Activated CD8-positive, alpha-beta memory T cell treated with anti-CD3 and anti-CD28 coated beads for 24 hours (primary cell): ENCODE results near the gene HOXC5.
"Not testable (repeated sequence)": the region's sequence is repeated elsewhere in the genome, so short reads cannot be mapped to it uniquely, and the experiment has no call there.

Experiments
- DNase-seq: peaks from one replicate; pipeline ENCODE4 v3.0.0-alpha.2; 2020

The HOXC5 gene

GRCh38 chr12:54035568-54036264 lies 2.9 kb downstream of the HOXC5 start:
- DNase-seq: no peak

DNA sequence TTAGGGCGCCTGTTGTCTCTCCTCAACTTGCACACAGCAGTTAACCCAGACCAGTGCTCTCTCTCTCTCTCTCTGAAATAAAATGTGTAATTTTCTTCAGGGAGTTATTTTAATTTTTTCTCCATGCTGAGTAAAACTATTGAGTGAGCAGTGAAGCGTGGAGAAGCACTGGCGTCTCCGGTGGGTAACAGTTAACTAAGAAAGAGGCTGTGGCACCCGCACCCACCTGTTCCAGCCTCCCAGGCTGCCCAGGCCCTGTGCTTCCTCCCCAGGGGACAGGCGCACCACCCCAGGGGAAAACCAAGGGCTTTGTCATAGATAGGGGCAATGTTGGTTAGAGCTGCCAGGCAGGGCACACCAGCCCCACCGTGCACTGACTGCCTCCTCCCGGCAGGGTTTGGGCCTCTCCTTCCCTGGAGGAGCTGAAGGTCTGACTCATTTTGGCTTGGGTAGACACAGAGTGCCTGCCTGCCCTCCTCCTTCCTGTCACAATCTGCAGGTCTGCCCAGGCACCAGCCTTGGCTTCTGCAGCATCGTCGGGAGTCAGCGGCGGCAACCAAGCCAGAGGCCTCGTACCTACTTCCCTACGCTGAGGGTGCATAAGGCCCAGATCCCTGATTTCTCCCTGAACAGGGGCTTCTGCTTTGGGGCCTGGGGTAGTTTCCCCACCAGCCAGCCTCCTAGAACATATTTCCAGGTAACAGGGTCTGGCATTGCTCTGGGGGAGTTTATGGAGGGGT lies 3.9 kb downstream of the HOXC5 start:
- no peak for DNase-seq

DNA sequence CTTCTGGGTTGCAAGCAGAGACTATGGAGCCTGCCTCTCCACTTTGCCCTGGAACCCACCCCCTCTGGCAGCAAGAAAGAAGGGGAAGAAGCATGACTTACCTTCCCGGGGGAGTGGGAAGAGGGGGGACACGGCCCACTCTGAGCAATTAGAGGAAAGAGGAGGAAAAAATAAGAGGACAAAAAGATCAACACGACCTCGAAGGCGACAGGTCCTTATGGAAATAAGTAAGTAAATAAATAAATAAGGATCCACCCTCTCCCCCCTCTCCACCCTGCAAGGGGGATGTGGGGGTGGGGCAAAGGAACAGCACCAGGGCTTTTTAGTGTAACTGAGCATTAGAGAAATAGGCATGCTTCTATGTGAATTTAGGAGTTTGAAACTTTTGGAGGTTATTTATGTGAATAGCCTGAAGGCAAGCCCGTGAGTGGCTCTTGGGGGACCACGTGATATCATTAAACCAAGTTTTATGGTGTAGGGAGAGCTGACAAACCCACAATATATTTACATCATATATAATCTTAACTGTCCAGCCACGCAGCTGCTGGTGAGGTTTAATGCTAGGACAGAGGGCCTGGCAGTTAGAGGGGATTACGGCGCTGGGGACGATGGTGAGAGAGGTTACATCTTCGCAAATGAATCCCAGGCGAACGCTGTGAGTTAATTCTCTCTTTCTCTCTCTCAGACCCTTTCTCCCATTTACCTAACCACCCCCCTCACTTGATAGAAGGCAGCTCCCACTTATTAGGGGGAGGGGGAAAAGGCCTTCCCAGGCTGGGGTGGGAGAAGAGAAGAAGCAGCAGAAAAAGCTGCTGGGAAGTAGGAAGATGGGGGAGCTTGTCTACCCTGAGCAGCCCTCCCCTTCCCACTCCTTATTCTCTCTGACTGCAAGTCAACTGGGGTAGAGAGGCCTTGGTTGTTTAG lies 4.8 kb downstream of the HOXC5 start:
- no peak for DNase-seq

- no peak for DNase-seq
Observed at GRCh38 chr12:54038284-54038870, 5.5 kb downstream of the HOXC5 start.

GRCh38 chr12:54038871-54039414 lies 6.1 kb downstream of the HOXC5 start:
- DNase-seq: no peak

DNA sequence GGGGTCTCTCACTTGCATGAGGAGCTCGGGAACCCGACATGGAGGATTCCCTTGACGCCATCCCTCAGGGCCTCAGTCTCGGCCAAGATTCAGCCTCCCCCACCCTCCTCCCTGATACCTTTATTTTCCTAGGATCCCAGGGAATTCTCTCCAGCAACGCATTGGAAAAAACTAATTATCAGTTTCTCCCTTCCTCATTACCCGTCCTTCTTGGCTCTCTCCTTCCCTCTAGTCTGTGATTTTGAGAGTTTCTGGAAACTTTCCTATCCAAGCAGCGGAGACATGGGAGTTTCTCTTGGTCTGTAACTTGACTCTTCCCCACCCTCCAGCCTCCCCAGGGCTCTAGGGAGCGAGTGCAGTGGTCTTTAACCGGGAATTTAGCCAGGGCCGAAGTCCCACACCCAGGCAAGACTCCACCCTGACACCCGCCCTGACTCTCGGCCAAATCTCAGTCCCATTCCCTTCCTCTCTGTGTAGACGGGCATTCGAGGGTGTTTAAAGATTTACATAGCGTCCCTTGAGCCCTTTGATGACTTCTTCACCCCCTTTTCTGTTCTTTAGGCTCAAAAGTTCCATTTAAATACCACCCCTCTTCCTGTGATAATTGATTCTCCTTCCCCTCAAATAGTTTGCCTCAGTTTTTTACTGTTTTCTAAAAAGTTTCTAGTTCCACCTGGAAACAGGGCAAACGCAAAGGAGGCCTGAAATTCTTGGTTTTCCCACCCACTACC lies 6.7 kb downstream of the HOXC5 start:
- no peak for DNase-seq

- DNase-seq: no peak
Observed at GRCh38 chr12:54040148-54040494, 7.3 kb downstream of the HOXC5 start.

DNA sequence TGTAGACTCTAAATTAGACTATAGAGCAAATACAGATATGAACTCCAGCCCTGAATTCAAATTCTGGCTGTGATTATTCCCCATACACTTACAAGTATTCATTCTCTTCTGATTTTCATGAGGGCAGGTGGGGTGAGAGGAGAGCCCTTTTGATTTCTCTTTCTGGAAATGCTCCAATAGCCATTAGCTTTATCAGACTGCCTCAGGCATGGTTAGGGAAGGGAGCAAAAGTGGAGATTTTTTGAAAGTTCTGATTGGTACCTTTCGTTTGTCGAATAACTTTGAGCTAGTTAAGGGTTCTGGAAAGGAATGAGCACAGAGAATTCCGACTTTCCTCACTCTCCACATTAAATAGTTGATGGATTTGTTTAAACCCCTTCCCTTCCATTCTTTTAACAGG lies 7.8 kb downstream of the HOXC5 start:
- no peak for DNase-seq

GRCh38 chr12:54041097-54041690 lies 8.3 kb downstream of the HOXC5 start:
- DNase-seq: no peak

GRCh38 chr12:54042033-54042432 lies 9.2 kb downstream of the HOXC5 start:
- not testable (repeated sequence) for DNase-seq

- DNase-seq: no peak
Observed at GRCh38 chr12:54042970-54043853, 10.4 kb downstream of the HOXC5 start.

DNA sequence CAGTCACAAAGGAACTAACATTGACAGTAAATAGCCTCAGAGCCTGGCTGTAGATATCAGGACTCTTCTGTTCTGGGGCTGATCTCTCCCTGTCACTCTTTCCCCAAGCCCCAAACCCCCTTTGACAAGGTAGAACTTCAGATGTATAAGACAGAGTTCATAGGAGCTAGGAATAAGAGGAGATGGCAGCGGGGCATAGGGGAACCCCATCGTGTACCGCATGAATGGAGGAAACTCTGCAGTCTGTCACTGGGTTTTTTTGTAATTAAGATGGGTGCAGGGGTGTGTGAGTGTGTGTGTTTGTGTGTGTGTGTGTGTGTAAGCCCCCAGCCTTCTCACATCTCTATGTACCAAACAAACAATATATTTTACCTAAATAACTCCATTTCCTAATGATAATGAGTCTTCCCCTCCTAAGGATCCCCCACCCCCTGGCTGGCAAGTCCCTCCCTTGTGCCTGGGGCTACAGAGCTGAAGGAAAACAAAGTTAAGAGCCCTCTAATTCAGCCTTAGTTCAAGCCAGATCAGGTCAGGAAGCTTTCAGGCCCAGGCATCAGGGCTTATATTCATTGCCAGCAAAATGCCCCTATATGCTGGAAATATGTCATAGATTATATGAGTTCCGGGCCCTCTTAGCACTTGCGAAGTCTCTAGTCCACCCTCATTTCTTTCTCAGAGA lies 11.7 kb downstream of the HOXC5 start:
- DNase-seq: no peak

DNA sequence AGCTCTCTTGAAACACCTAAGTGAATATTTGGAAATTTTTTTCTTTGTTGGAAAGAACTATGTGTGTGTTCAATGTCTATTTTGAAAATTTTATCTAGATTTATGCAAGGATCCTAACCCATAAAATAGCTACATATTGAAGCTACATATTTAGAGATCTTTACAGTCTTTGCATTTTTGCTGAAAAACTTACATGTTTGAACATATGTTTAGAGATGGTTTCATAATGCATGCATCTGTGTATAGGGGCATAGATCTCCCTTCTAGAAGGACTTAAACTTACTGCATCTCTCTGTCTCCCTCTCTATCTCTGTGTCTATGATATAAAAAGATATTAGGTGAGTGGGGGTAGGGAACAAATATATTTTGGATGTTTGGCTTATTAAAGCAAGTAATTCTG lies 12.6 kb downstream of the HOXC5 start:
- DNase-seq: no peak

- no peak for DNase-seq
Observed at GRCh38 chr12:54045868-54046521, 13.1 kb downstream of the HOXC5 start.

- DNase-seq: no peak
Observed at GRCh38 chr12:54046809-54047159, 13.9 kb downstream of the HOXC5 start.

- peak; percentile 59 for DNase-seq
Observed at GRCh38 chr12:54047160-54047963, 14.5 kb downstream of the HOXC5 start.

DNA sequence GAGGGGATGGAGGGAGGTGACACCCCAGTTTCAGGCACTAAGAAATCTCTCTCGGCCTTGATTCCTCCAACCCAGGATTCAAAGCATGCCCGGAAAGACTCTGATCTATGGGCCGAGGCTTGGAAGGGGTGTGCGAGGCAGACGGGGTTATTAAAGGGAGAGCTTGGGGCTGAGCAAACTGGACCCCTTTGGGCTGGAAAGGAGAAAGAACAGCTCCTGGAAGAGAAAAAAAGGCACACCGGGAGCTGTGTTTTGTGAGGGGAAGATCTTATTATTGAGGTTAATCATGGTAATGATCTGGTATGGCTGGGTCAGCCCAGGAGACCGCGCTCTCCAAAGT lies 15.1 kb downstream of the HOXC5 start:
- no peak for DNase-seq

- DNase-seq: no peak
Observed at GRCh38 chr12:54048406-54049093, 15.7 kb downstream of the HOXC5 start.
